Measurements from ENCODE around the gene PDLIM7. TPM values are rescaled to one million over a fixed set of nuclear protein-coding genes. Genes with fewer than 3 reads are reported as not detected.

The PDLIM7 gene
- total and polyA plus RNA-seq, 11 donors, result 36.3 to 124 (median 52.5) TPM

GRCh38 chr5:177454397-177455035 lies 42.9 kb downstream of the PDLIM7 start:
- 0 to 1% (median 1%) methylated on average over 17 to 84 of the region's 84 CpGs; no CpG with 5 or more reads in 1 of the 4 donors for WGBS, 4 donors
- Histone ChIP-seq H3K36me3 (peaks cover 0 to 22% (median 4%) of the 10 kb centered on the region in 9 donors), H3K4me3 (peak overlapping the region; percentile 48 to 81 (median 64)), H3K9me3 (no peaks in the 10 kb centered on the region), H3K27ac (peak overlapping the region in 11 of 12 donors; percentile 60 to 83 (median 69)), H3K4me1 (peaks cover 0 to 57% (median 23%) of the 10 kb centered on the region in 12 donors), H3K27me3 (peaks cover 0 to 23% (median 3%) of the 10 kb centered on the region in 9 donors)
- peak; percentile 85 to 96 (median 92) for TF ChIP-seq CTCF (IDR thresholded peaks at IDR 0.05)
- TF ChIP-seq POLR2A (IDR thresholded peaks at IDR 0.05), result peak in 1 of 2 donors; percentile 31
- ATAC-seq (peak; percentile 37 to 74 (median 70)), DNase-seq (peak; percentile 91 to 95 (median 92))
- intact Hi-C loops (cut with DNase I), result loop anchor here (1.0 to 10.0 kb wide), 17 partner anchors 28 to 140 kb away; partner anchors contain the start of genes MXD3 (in 5 of the 10), PDLIM7 (in 5 of the 10), GRK6 (in 2 of the 10) and F12 (in 1 of the 10)

GRCh38 chr5:177453852-177454396 lies 43.5 kb downstream of the PDLIM7 start:
- H3K4me3 ChIP-seq, result peak overlapping the region; percentile 48 to 81 (median 64)
- peak overlapping the region in 10 of 12 donors; percentile 50 to 83 (median 69) for H3K27ac ChIP-seq
- no peak for TF ChIP-seq CTCF (IDR thresholded peaks at IDR 0.05)
- TF ChIP-seq POLR2A (IDR thresholded peaks at IDR 0.05), result no peak
- WGBS, 4 donors, result 8 to 14% (median 9%) methylated on average over 20 to 31 of the region's 31 CpGs
- intact Hi-C loops (cut with DNase I), result loop anchor here (1.0 to 10.0 kb wide), 16 partner anchors 27 to 139 kb away; partner anchors contain the start of genes MXD3 (in 5 of the 10), GRK6 (in 2 of the 10), PDLIM7 (in 2 of the 10) and F12 (in 1 of the 10)
- no peaks in the 10 kb centered on the region for H3K9me3 ChIP-seq
- peaks cover 0 to 26% (median 3%) of the 10 kb centered on the region in 9 donors for H3K27me3 ChIP-seq
- H3K4me1 ChIP-seq, result peaks cover 0 to 57% (median 23%) of the 10 kb centered on the region in 12 donors
- DNase-seq (peak in 2 of 5 donors; percentile 51 to 64), ATAC-seq (peak; percentile 8 to 16 (median 11))
- H3K36me3 ChIP-seq, result peaks cover 0 to 17% (median 4%) of the 10 kb centered on the region in 9 donors

GRCh38 chr5:177452688-177453638 lies 44.4 kb downstream of the PDLIM7 start:
- DNase-seq (no peak), ATAC-seq (peak in 1 of 4 donors; percentile 16)
- Histone ChIP-seq H3K27me3 (peaks cover 0 to 26% (median 3%) of the 10 kb centered on the region in 9 donors), H3K9me3 (no peaks in the 10 kb centered on the region), H3K36me3 (peaks cover 0 to 8% (median 0%) of the 10 kb centered on the region in 9 donors), H3K4me1 (peaks cover 0 to 62% (median 26%) of the 10 kb centered on the region in 12 donors), H3K4me3 (no peak overlapping the region), H3K27ac (peak overlapping the region in 1 of 12 donors; percentile 83)
- 74 to 81% (median 78%) methylated on average over 11 to 17 of the region's 17 CpGs for whole genome bisulfite sequencing, 4 donors
- intact Hi-C loops (cut with DNase I), result loop anchor here in 5 of 10 donors (1.0 to 10.0 kb wide), 4 partner anchors 46 to 138 kb away; partner anchors contain the start of genes MXD3 (in 5 of the 5), F12 (in 1 of the 5) and PFN3 (in 1 of the 5)
- TF ChIP-seq CTCF (IDR thresholded peaks at IDR 0.05), result no peak
- TF ChIP-seq POLR2A (IDR thresholded peaks at IDR 0.05), result no peak

All from heart left ventricle (tissue), 16 donors.